ENCODE measurements around the gene TUBB1. TPM values are rescaled to one million over a fixed set of nuclear protein-coding genes. Genes with fewer than 3 reads are reported as not detected.

TUBB1 gene
- total RNA-seq, 1 donor from 2014 or later, result not detected

DNA sequence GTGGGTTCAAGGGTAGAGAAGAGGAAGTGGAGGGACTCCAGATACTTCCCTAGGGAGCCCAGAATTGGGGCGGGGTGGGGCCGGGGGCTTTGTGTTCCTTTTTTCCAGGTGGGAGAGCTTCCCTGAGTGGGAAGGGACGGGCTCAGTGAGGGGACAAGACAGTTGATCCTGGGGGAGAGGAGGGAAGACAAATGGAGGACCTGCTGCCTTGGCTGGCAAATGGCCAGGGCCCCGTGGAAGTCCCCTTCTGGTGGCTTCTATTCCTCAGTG is 14.8 kb upstream of the TUBB1 start:
- no peaks in the 10 kb centered on the region for H3K27me3 Mint-ChIP-seq (ENCODE audit: low read depth, unreplicated experiment)
- peak overlapping the region; percentile 42 for H3K4me3 Mint-ChIP-seq (ENCODE audit: unreplicated experiment)

DNA sequence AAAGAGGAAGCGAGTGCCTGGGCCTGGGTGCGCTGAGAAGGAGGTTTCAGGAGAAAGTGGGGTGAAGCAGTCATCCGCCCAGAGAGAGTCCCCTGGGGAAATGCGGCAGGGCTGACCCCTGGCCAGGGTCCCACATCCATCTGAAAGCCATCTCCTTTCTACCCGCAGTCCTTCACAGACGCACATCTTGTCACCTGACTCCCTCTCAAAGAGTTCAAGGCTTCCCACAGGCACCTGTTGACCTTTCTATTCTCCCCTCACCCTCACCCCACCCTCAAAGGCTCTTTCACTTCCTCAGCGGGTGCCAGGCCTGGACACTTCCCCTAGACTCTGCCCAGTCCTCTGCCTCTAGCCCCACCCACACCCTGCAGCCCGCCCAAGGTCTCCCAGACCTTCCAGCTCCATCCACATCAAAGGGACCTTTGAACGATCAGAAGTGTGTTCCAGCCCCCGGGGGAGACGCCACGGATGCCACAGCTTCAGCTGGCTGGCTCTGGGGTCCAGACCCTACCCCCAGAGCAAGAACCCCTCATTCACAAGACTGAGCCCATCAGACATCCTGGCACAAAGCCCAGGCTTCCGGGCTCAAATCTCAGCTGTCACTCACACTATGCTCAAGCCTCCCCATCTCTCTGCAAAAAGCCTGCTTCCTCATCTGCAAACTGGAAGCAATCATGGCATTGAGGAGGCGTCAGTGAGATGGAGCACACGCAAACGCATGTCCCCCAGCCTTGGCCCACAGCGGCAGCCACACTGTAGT is 14.3 kb upstream of the TUBB1 start:
- Mint-ChIP-seq H3K9me3 (ENCODE audit: unreplicated experiment) (no peaks in the 10 kb centered on the region), H3K27ac (ENCODE audit: unreplicated experiment) (peak overlapping the region; percentile 26), H3K27me3 (ENCODE audit: low read depth, unreplicated experiment) (no peaks in the 10 kb centered on the region), H3K4me1 (ENCODE audit: low read depth, unreplicated experiment) (peaks cover 12% of the 10 kb centered on the region), H3K36me3 (ENCODE audit: low read depth, unreplicated experiment) (peaks cover 21% of the 10 kb centered on the region), H3K4me3 (ENCODE audit: unreplicated experiment) (peak overlapping the region; percentile 62)
- Histone ChIP-seq H3K27ac (ENCODE audit: low read depth, low read length) (no peak overlapping the region), H3K4me2 (ENCODE audit: low read length) (peak overlapping the region; percentile 93), H2AFZ (ENCODE audit: low read depth, low read length) (no peak overlapping the region), H4K20me1 (ENCODE audit: insufficient read depth, low read length) (peaks cover 24% of the 10 kb centered on the region), H3K79me2 (ENCODE audit: insufficient read depth, low read length) (peaks cover 28% of the 10 kb centered on the region), H3K4me3 (ENCODE audit: insufficient read depth, low read depth, low read length) (peak overlapping the region; percentile 8), H3K9me3 (ENCODE audit: insufficient read depth, low read depth, low read length) (no peaks in the 10 kb centered on the region), H3K27me3 (ENCODE audit: insufficient read depth, low read length) (no peaks in the 10 kb centered on the region), H3K9ac (ENCODE audit: low read length) (no peak overlapping the region), H3K36me3 (ENCODE audit: insufficient read depth, low read length) (no peaks in the 10 kb centered on the region), H3K4me1 (ENCODE audit: insufficient read depth, low read length) (peaks cover 22% of the 10 kb centered on the region)
- DNase-seq (ENCODE audit: low read depth), result no peak
- TF ChIP-seq, protein P1, sequence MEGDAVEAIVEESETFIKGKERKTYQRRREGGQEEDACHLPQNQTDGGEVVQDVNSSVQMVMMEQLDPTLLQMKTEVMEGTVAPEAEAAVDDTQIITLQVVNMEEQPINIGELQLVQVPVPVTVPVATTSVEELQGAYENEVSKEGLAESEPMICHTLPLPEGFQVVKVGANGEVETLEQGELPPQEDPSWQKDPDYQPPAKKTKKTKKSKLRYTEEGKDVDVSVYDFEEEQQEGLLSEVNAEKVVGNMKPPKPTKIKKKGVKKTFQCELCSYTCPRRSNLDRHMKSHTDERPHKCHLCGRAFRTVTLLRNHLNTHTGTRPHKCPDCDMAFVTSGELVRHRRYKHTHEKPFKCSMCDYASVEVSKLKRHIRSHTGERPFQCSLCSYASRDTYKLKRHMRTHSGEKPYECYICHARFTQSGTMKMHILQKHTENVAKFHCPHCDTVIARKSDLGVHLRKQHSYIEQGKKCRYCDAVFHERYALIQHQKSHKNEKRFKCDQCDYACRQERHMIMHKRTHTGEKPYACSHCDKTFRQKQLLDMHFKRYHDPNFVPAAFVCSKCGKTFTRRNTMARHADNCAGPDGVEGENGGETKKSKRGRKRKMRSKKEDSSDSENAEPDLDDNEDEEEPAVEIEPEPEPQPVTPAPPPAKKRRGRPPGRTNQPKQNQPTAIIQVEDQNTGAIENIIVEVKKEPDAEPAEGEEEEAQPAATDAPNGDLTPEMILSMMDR (IDR thresholded peaks at IDR 0.05; ENCODE audit: insufficient read depth, low read depth, low read length), result no peak
- TF ChIP-seq EZH2 (IDR thresholded peaks at IDR 0.05; ENCODE audit: insufficient read depth, low read length), result no peak
- FAIRE-seq, result no peak

More for the DNA sequence above, 14.8 kb upstream of the TUBB1 start:
- H3K4me3 ChIP-seq (ENCODE audit: insufficient read depth, low read depth, low read length), result no peak overlapping the region
- H3K4me1 ChIP-seq (ENCODE audit: insufficient read depth, low read length), result peaks cover 22% of the 10 kb centered on the region
- peaks cover 24% of the 10 kb centered on the region for H4K20me1 ChIP-seq (ENCODE audit: insufficient read depth, low read length)
- H3K36me3 ChIP-seq (ENCODE audit: insufficient read depth, low read length), result no peaks in the 10 kb centered on the region
- FAIRE-seq (no peak), DNase-seq (ENCODE audit: low read depth) (no peak)
- H3K27ac ChIP-seq (ENCODE audit: low read depth, low read length), result no peak overlapping the region
- H3K9me3 ChIP-seq (ENCODE audit: insufficient read depth, low read depth, low read length), result no peaks in the 10 kb centered on the region
- TF ChIP-seq, protein P1 (IDR thresholded peaks at IDR 0.05; ENCODE audit: insufficient read depth, low read depth, low read length), result no peak
- TF ChIP-seq EZH2 (IDR thresholded peaks at IDR 0.05; ENCODE audit: insufficient read depth, low read length), result no peak
- no peak overlapping the region for H2AFZ ChIP-seq (ENCODE audit: low read depth, low read length)
- no peaks in the 10 kb centered on the region for H3K27me3 ChIP-seq (ENCODE audit: insufficient read depth, low read length)
- H3K79me2 ChIP-seq (ENCODE audit: insufficient read depth, low read length), result peaks cover 28% of the 10 kb centered on the region
- Mint-ChIP-seq H3K27ac (ENCODE audit: unreplicated experiment) (no peak overlapping the region), H3K36me3 (ENCODE audit: low read depth, unreplicated experiment) (peaks cover 21% of the 10 kb centered on the region), H3K4me1 (ENCODE audit: low read depth, unreplicated experiment) (peaks cover 10% of the 10 kb centered on the region), H3K9me3 (ENCODE audit: unreplicated experiment) (no peaks in the 10 kb centered on the region)
- no peak overlapping the region for H3K4me2 ChIP-seq (ENCODE audit: low read length)
- no peak overlapping the region for H3K9ac ChIP-seq (ENCODE audit: low read length)

DNA sequence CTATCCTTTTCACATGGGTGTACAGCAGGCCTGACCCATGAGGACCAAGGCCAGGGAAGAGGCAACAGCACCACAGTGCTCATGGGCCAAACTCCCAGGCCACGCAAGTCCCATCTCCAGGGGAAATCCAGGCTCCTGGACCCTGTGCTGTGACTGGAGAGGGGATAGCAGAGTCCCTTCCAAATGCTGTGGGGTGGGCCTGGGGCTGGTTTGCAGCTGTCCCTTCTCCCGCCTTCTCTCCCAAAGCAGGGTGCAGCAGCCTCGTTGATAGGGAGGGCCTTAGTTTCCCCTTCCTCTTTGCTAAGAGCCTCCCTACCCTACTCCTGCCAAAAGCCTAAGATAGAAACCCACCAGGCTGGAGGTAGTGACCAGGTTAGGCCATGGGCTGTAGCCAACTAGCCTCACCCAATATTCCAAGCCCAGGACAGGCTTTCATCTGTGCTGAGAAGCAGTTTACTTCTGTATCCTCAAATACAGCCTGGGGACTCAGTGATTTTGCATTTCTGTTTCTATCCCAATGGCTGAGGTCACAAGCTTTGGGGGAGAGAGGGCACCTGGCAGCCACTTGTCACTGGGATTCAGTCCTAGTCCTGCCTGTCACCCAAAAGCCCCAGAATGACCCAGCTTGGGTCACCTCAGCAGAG is 13.6 kb upstream of the TUBB1 start:
- Histone ChIP-seq H3K79me2 (ENCODE audit: insufficient read depth, low read length) (peaks cover 28% of the 10 kb centered on the region), H3K27me3 (ENCODE audit: insufficient read depth, low read length) (no peaks in the 10 kb centered on the region), H3K4me3 (ENCODE audit: insufficient read depth, low read depth, low read length) (peak overlapping the region; percentile 60), H3K36me3 (ENCODE audit: insufficient read depth, low read length) (no peaks in the 10 kb centered on the region), H3K27ac (ENCODE audit: low read depth, low read length) (no peak overlapping the region), H3K9ac (ENCODE audit: low read length) (peak overlapping the region; percentile 83), H3K4me1 (ENCODE audit: insufficient read depth, low read length) (peaks cover 27% of the 10 kb centered on the region), H3K4me2 (ENCODE audit: low read length) (peak overlapping the region; percentile 93), H2AFZ (ENCODE audit: low read depth, low read length) (no peak overlapping the region), H4K20me1 (ENCODE audit: insufficient read depth, low read length) (peaks cover 24% of the 10 kb centered on the region), H3K9me3 (ENCODE audit: insufficient read depth, low read depth, low read length) (no peaks in the 10 kb centered on the region)
- no peak for DNase-seq (ENCODE audit: low read depth)
- H3K36me3 Mint-ChIP-seq (ENCODE audit: low read depth, unreplicated experiment), result peaks cover 15% of the 10 kb centered on the region
- FAIRE-seq, result no peak
- H3K4me3 Mint-ChIP-seq (ENCODE audit: unreplicated experiment), result peak overlapping the region; percentile 82
- H3K27ac Mint-ChIP-seq (ENCODE audit: unreplicated experiment), result no peak overlapping the region
- TF ChIP-seq EZH2 (IDR thresholded peaks at IDR 0.05; ENCODE audit: insufficient read depth, low read length), result no peak
- TF ChIP-seq, protein P1 (IDR thresholded peaks at IDR 0.05; ENCODE audit: insufficient read depth, low read depth, low read length), result no peak
- H3K4me1 Mint-ChIP-seq (ENCODE audit: low read depth, unreplicated experiment), result peaks cover 19% of the 10 kb centered on the region
- no peaks in the 10 kb centered on the region for H3K9me3 Mint-ChIP-seq (ENCODE audit: unreplicated experiment)
- H3K27me3 Mint-ChIP-seq (ENCODE audit: low read depth, unreplicated experiment), result no peaks in the 10 kb centered on the region

Data from astrocyte (in vitro differentiated cells and primary cell).